ENCODE results near the gene ZNF408. TPM values are rescaled to one million over a fixed set of nuclear protein-coding genes. Genes with fewer than 3 reads are reported as not detected.
A peak's percentile ranks its signal among the peaks of the same experiment; 100 is the strongest.

The ZNF408 gene
- total RNA-seq, 1 experiment from 2014 or later, result 19.8 TPM

- intact Hi-C loops (cut with micrococcal nuclease; ENCODE audit: unreplicated experiment) (no loop called here), in situ Hi-C loops (cut with HindIII; ENCODE audit: low pct_unique_long_range_greater_than_20kb, low sequenced_read_pairs) (no loop called here)
- Histone ChIP-seq H3K4me1 (ENCODE audit: control insufficient read depth, insufficient read depth, low read length) (peaks cover 14% of the 10 kb centered on the region), H3K27ac (ENCODE audit: low read length) (peak within 1 kb of the TSS; percentile 58), H3K4me3 (ENCODE audit: low read depth in 2 of 2, low read length in 2 of 2) (no peak within 1 kb of the TSS), H3K27me3 (ENCODE audit: control insufficient read depth, insufficient read depth, low read length) (no peaks in the 10 kb centered on the region), H3K36me3 (ENCODE audit: control insufficient read depth, insufficient read depth, low read length) (no peaks in the 10 kb centered on the region), H3K9me3 (ENCODE audit: control insufficient read depth, insufficient read depth, low read depth, low read length) (no peaks in the 10 kb centered on the region)
- ChIA-PET POLR2A (interaction anchor here (0.6 kb wide), 1 partner anchor 137 kb away, joined by 12 read pairs; no protein-coding TSS in a partner anchor), CTCF (no interaction called here)
- DNase-seq (ENCODE audit: low read depth, low spot score) (no peak), ATAC-seq (peak; percentile 24; the same call in 1 of the 2 replicates)
- TF ChIP-seq POLR2AphosphoS5 (IDR thresholded peaks at IDR 0.05; ENCODE audit: low read depth, low read length) (no peak), TCF7L2 (IDR thresholded peaks at IDR 0.05; ENCODE audit: low read depth, low read length) (no peak), CTCF (IDR thresholded peaks at IDR 0.05) (no peak)
- no TSS peak for BruUV-seq (replicated peaks)
Observed at GRCh38 chr11:46719048-46719542, 18.3 kb downstream of the ZNF408 start, which contains the start of gene F2. F2 (plus strand) TSS chr11:46719213; CDS start chr11:46719236, 23 bp downstream.

- CTCF ChIA-PET, result no interaction called here
- H3K27me3 ChIP-seq (ENCODE audit: control insufficient read depth, insufficient read depth, low read length), result no peaks in the 10 kb centered on the region
- H3K36me3 ChIP-seq (ENCODE audit: control insufficient read depth, insufficient read depth, low read length), result no peaks in the 10 kb centered on the region
- no peaks in the 10 kb centered on the region for H3K9me3 ChIP-seq (ENCODE audit: control insufficient read depth, insufficient read depth, low read depth, low read length)
- no peak overlapping the region for H3K4me3 ChIP-seq (ENCODE audit: low read depth in 2 of 2, low read length in 2 of 2)
- POLR2A ChIA-PET, result interaction anchor here (0.6 kb wide), 1 partner anchor 78 kb away, joined by 3 read pairs; no protein-coding TSS in a partner anchor
- H3K4me1 ChIP-seq (ENCODE audit: control insufficient read depth, insufficient read depth, low read length), result peaks cover 14% of the 10 kb centered on the region
- DNase-seq (ENCODE audit: low read depth, low spot score) (no peak), ATAC-seq (peak; percentile 37; the same call in 1 of the 2 replicates)
- BruUV-seq (replicated peaks), result no TSS peak
- H3K27ac ChIP-seq (ENCODE audit: low read length), result no peak overlapping the region
- intact Hi-C loops (cut with micrococcal nuclease; ENCODE audit: unreplicated experiment), result no loop called here
- in situ Hi-C loops (cut with HindIII; ENCODE audit: low pct_unique_long_range_greater_than_20kb, low sequenced_read_pairs), result no loop called here
- TF ChIP-seq POLR2AphosphoS5 (IDR thresholded peaks at IDR 0.05; ENCODE audit: low read depth, low read length), result no peak
- no peak for TF ChIP-seq SIN3A (IDR thresholded peaks at IDR 0.05; ENCODE audit: borderline replicate concordance, insufficient read depth, low read depth, low read length)
Observed at GRCh38 chr11:46719543-46720218, 18.9 kb downstream of the ZNF408 start.

- TF ChIP-seq SIN3A (IDR thresholded peaks at IDR 0.05; ENCODE audit: borderline replicate concordance, insufficient read depth, low read depth, low read length) (no peak), CTCF (IDR thresholded peaks at IDR 0.05) (no peak), TCF7L2 (IDR thresholded peaks at IDR 0.05; ENCODE audit: low read depth, low read length) (no peak), POLR2AphosphoS5 (IDR thresholded peaks at IDR 0.05; ENCODE audit: low read depth, low read length) (no peak), REST (IDR thresholded peaks at IDR 0.05; ENCODE audit: insufficient read depth in 1 of 2, low read depth in 2 of 2, low read length in 1 of 2) (no peak)
- Histone ChIP-seq H3K4me3 (ENCODE audit: low read depth in 2 of 2, low read length in 2 of 2) (no peak overlapping the region), H3K36me3 (ENCODE audit: control insufficient read depth, insufficient read depth, low read length) (no peaks in the 10 kb centered on the region), H3K4me1 (ENCODE audit: control insufficient read depth, insufficient read depth, low read length) (peaks cover 14% of the 10 kb centered on the region), H3K27ac (ENCODE audit: low read length) (no peak overlapping the region), H3K9me3 (ENCODE audit: control insufficient read depth, insufficient read depth, low read depth, low read length) (no peaks in the 10 kb centered on the region), H3K27me3 (ENCODE audit: control insufficient read depth, insufficient read depth, low read length) (no peaks in the 10 kb centered on the region)
- intact Hi-C loops (cut with micrococcal nuclease; ENCODE audit: unreplicated experiment), result no loop called here
- ChIA-PET CTCF (no interaction called here), POLR2A (no interaction called here)
- in situ Hi-C loops (cut with HindIII; ENCODE audit: low pct_unique_long_range_greater_than_20kb, low sequenced_read_pairs), result no loop called here
- ATAC-seq, result no peak
- BruUV-seq (replicated peaks), result no TSS peak
- DNase-seq (ENCODE audit: low read depth, low spot score), result no peak
Observed at GRCh38 chr11:46721286-46721685, 20.5 kb downstream of the ZNF408 start.

Measured in Panc1 (cell line).